ENCODE results near the gene AFF2.
"Not testable (repeated sequence)": the region's sequence is repeated elsewhere in the genome, so short reads cannot be mapped to it uniquely, and the experiment has no call there.

AFF2 gene

GRCh38 chrX:148871422-148872160, 371.2 kb downstream of the AFF2 start:
- DNase-seq, result peak; percentile 28

- DNase-seq, result no peak
These were observed 371.7 kb downstream of the AFF2 start for GRCh38 chrX:148872161-148872535.

- DNase-seq, result no peak
These were observed 372.5 kb downstream of the AFF2 start for GRCh38 chrX:148872881-148873280.

- no peak for DNase-seq
These were observed 374.3 kb downstream of the AFF2 start for GRCh38 chrX:148874636-148875246.

- no peak for DNase-seq
These were observed 378.0 kb downstream of the AFF2 start for GRCh38 chrX:148878371-148878770.

- peak; percentile 5 for DNase-seq
These were observed 384.8 kb downstream of the AFF2 start for GRCh38 chrX:148885203-148885602.

GRCh38 chrX:148893395-148893794, 393.0 kb downstream of the AFF2 start:
- DNase-seq, result no peak

- no peak for DNase-seq
These were observed 402.2 kb downstream of the AFF2 start for GRCh38 chrX:148902581-148902980.

GRCh38 chrX:148903176-148903575, 402.8 kb downstream of the AFF2 start:
- no peak for DNase-seq

- DNase-seq, result no peak
These were observed 404.1 kb downstream of the AFF2 start for GRCh38 chrX:148904421-148905111.

GRCh38 chrX:148905400-148905799, 405.0 kb downstream of the AFF2 start:
- DNase-seq, result no peak

- DNase-seq, result not testable (repeated sequence)
These were observed 406.2 kb downstream of the AFF2 start for GRCh38 chrX:148906628-148907027.

GRCh38 chrX:148909758-148910157, 409.3 kb downstream of the AFF2 start:
- DNase-seq, result no peak

- no peak for DNase-seq
These were observed 413.6 kb downstream of the AFF2 start for GRCh38 chrX:148913971-148914370.

GRCh38 chrX:148914783-148915182, 414.4 kb downstream of the AFF2 start:
- no peak for DNase-seq

- DNase-seq, result no peak
These were observed 415.1 kb downstream of the AFF2 start for GRCh38 chrX:148915474-148915873.

GRCh38 chrX:148917441-148917840, 417.0 kb downstream of the AFF2 start:
- DNase-seq, result no peak

GRCh38 chrX:148923631-148924030, 423.2 kb downstream of the AFF2 start:
- peak; percentile 1 for DNase-seq

- no peak for DNase-seq
These were observed 426.0 kb downstream of the AFF2 start for GRCh38 chrX:148926371-148926770.

- DNase-seq, result no peak
These were observed 428.4 kb downstream of the AFF2 start for GRCh38 chrX:148928811-148929210.

- no peak for DNase-seq
These were observed 429.3 kb downstream of the AFF2 start for GRCh38 chrX:148929686-148930085.

- DNase-seq, result no peak
These were observed 429.9 kb downstream of the AFF2 start for GRCh38 chrX:148930206-148930729.

GRCh38 chrX:148933881-148934280, 433.5 kb downstream of the AFF2 start:
- DNase-seq, result no peak

- DNase-seq, result no peak
These were observed 437.9 kb downstream of the AFF2 start for GRCh38 chrX:148938348-148938747.
